ENCODE results near the gene SEMA5A.

Gene SEMA5A

GRCh38 chr5:9151684-9152427, 394.0 kb downstream of the SEMA5A start:
- no peak for DNase-seq

GRCh38 chr5:9149988-9150387, 395.9 kb downstream of the SEMA5A start:
- no peak for DNase-seq

- no peak for DNase-seq
Observed at GRCh38 chr5:9148242-9148641, 397.6 kb downstream of the SEMA5A start.

- no peak for DNase-seq
Observed at GRCh38 chr5:9140711-9141110, 405.2 kb downstream of the SEMA5A start.

- DNase-seq = no peak
Observed at GRCh38 chr5:9140202-9140601, 405.7 kb downstream of the SEMA5A start.

- DNase-seq = no peak
Observed at GRCh38 chr5:9139344-9139743, 406.5 kb downstream of the SEMA5A start.

GRCh38 chr5:9128136-9128535, 417.7 kb downstream of the SEMA5A start:
- DNase-seq = no peak

GRCh38 chr5:9126490-9126889, 419.4 kb downstream of the SEMA5A start:
- DNase-seq = no peak

- DNase-seq = no peak
Observed at GRCh38 chr5:9125852-9126251, 420.0 kb downstream of the SEMA5A start.

GRCh38 chr5:9124838-9125237, 421.0 kb downstream of the SEMA5A start:
- DNase-seq = no peak

GRCh38 chr5:9124071-9124470, 421.8 kb downstream of the SEMA5A start:
- no peak for DNase-seq

- no peak for DNase-seq
Observed at GRCh38 chr5:9122528-9122927, 423.3 kb downstream of the SEMA5A start.

GRCh38 chr5:9121597-9121996, 424.3 kb downstream of the SEMA5A start:
- no peak for DNase-seq

- no peak for DNase-seq
Observed at GRCh38 chr5:9118852-9119251, 427.0 kb downstream of the SEMA5A start.

- no peak for DNase-seq
Observed at GRCh38 chr5:9115093-9115492, 430.8 kb downstream of the SEMA5A start.

GRCh38 chr5:9112520-9113291, 433.2 kb downstream of the SEMA5A start:
- DNase-seq = no peak

GRCh38 chr5:9108162-9108561, 437.7 kb downstream of the SEMA5A start:
- DNase-seq = no peak

- no peak for DNase-seq
Observed at GRCh38 chr5:9105851-9106250, 440.0 kb downstream of the SEMA5A start.

GRCh38 chr5:9104571-9105339, 441.1 kb downstream of the SEMA5A start:
- DNase-seq = no peak

- no peak for DNase-seq
Observed at GRCh38 chr5:9103290-9103689, 442.6 kb downstream of the SEMA5A start.

- DNase-seq = no peak
Observed at GRCh38 chr5:9099689-9100088, 446.2 kb downstream of the SEMA5A start.

- DNase-seq = no peak
Observed at GRCh38 chr5:9098990-9099389, 446.9 kb downstream of the SEMA5A start.

- DNase-seq = no peak
Observed at GRCh38 chr5:9094582-9094981, 451.3 kb downstream of the SEMA5A start.

Data from NCI-H1417 treated with DMSO at 0.1 percent for 48 hours (cell line).